K562 (cell line): ENCODE data around the gene RANBP3. TPM values are rescaled to one million over a fixed set of nuclear protein-coding genes. Genes with fewer than 3 reads are reported as not detected.
A peak's percentile ranks its signal among the peaks of the same experiment; 100 is the strongest.

Experiments used
- ATF3 ChIP-seq, 2 experiments: fragments of 450-650 bp in 1 of 2; sonication (generic) in 1 of 2; formaldehyde crosslinking in 1 of 2; IDR thresholded peaks in 1 of 2; conservative IDR thresholded peaks in 1 of 2; 2 replicates each; pipeline versions ENCODE4 v1.6.1 to v1.8.1; 2016 to 2023; ENCODE audit warnings: mild to moderate bottlenecking in 2 of 2, moderate library complexity in 2 of 2, inconsistent platforms in 1 of 2, missing genetic modification reagents in 1 of 2
- CBX3 ChIP-seq, 2 experiments: IDR thresholded peaks; 1 replicate in 1 of 2; 2 replicates in 1 of 2; pipeline ENCODE4 v1.6.1; 2012; ENCODE audit warnings: inconsistent platforms in 2 of 2, low read length in 2 of 2, borderline replicate concordance in 1 of 2, control low read depth in 1 of 2
- CEBPB ChIP-seq: fragments of 450-650 bp; IDR thresholded peaks from 2 replicates; pipeline ENCODE4 v1.6.1; 2016; ENCODE audit warnings: missing genetic modification characterization, missing compliant biosample characterization
- CREM ChIP-seq: IDR thresholded peaks from 2 replicates; pipeline ENCODE4 v1.6.1; 2014; ENCODE audit warnings: antibody characterized with exemption, low read depth
- CXXC5 ChIP-seq: fragments of 250-450 bp; sonication (Bioruptor Pico); IDR thresholded peaks from 2 replicates; pipeline ENCODE4 v1.8.0; 2022; ENCODE audit warnings: inconsistent platforms, mild to moderate bottlenecking, moderate library complexity
- MEIS2 ChIP-seq: fragments of 450-650 bp; IDR thresholded peaks from 2 replicates; pipeline ENCODE4 v1.6.1; 2014; ENCODE audit warnings: mild to moderate bottlenecking; ENCODE audit not compliant: partially characterized antibody
- PHF21A ChIP-seq: fragments of 450-650 bp; IDR thresholded peaks from 2 replicates; pipeline ENCODE4 v1.6.1; 2017; ENCODE audit warnings: low read depth, borderline replicate concordance
- RBFOX2 ChIP-seq: fragments of 200-400 bp; formaldehyde crosslinking; IDR thresholded peaks from 2 replicates; pipeline ENCODE4 v1.6.1; 2017; ENCODE audit warnings: low read depth, mild to moderate bottlenecking, low read length, moderate library complexity
- SMAD4 ChIP-seq: fragments of 250-450 bp; sonication (Bioruptor Pico); conservative IDR thresholded peaks from 2 replicates; pipeline ENCODE4 v1.8.0; 2021; ENCODE audit warnings: inconsistent platforms, mild to moderate bottlenecking, moderate library complexity
- SNRNP70 ChIP-seq: fragments of 200-400 bp; formaldehyde crosslinking; optimal IDR thresholded peaks from 2 replicates; pipeline ENCODE3; 2017; ENCODE audit warnings: low read depth, low read length
- YY1 ChIP-seq, 3 experiments: IDR thresholded peaks; 2 replicates each; pipeline ENCODE4 v1.6.1; 2011; ENCODE audit warnings: low read length in 2 of 3, mild to moderate bottlenecking in 2 of 3, moderate library complexity in 2 of 3, borderline replicate concordance in 1 of 3, control low read depth in 1 of 3, low read depth in 1 of 3; ENCODE audit not compliant: insufficient read depth in 3 of 3, insufficient replicate concordance in 2 of 3, control insufficient read depth in 1 of 3, insufficient read length in 1 of 3; ENCODE audit errors: extremely low read depth in 1 of 3
- ZBTB11 ChIP-seq, 3 experiments: fragments of 200-800 bp in 1 of 3; fragments of 250-450 bp in 1 of 3; fragments of 450-650 bp in 1 of 3; sonication (Bioruptor Pico) in 1 of 3; sonication (Bioruptor generic) in 1 of 3; formaldehyde crosslinking in 1 of 3; IDR thresholded peaks; 2 replicates each; pipeline versions ENCODE4 v1.6.1 to v1.8.0; 2016 to 2022; ENCODE audit warnings: mild to moderate bottlenecking in 2 of 3, missing genetic modification characterization in 2 of 3, missing compliant biosample characterization in 1 of 3, moderate library complexity in 1 of 3
- ZNF121 ChIP-seq: sonication (generic); formaldehyde crosslinking; conservative IDR thresholded peaks from 2 replicates; pipeline ENCODE4 v1.8.0; 2022; ENCODE audit warnings: missing genetic modification reagents
- ZNF134 ChIP-seq: fragments of 250-450 bp; sonication (Bioruptor Pico); conservative IDR thresholded peaks from 2 replicates; pipeline ENCODE4 v1.4.0; 2020
- ZNF175 ChIP-seq: fragments of 200-800 bp; sonication (Bioruptor generic); IDR thresholded peaks from 2 replicates; pipeline ENCODE4 v1.6.1; 2016; ENCODE audit warnings: low read depth, mild to moderate bottlenecking, missing genetic modification characterization, missing compliant biosample characterization
- ZNF311 ChIP-seq: fragments of 250-450 bp; sonication (Bioruptor Pico); IDR thresholded peaks from 2 replicates; pipeline ENCODE4 v1.4.0; 2020; ENCODE audit warnings: mild to moderate bottlenecking, moderate library complexity
- ZNF395 ChIP-seq: fragments of 200-800 bp; sonication (Bioruptor generic); IDR thresholded peaks from 2 replicates; pipeline ENCODE4 v1.6.1; 2017; ENCODE audit warnings: missing genetic modification characterization, missing compliant biosample characterization
- ZNF589 ChIP-seq: fragments of 200-800 bp; sonication (Bioruptor generic); IDR thresholded peaks from 2 replicates; pipeline ENCODE4 v1.6.1; 2016; ENCODE audit warnings: low read depth, missing genetic modification characterization, missing compliant biosample characterization
- polyA plus RNA-seq, 8 experiments: library from polyadenylated mRNA; depleted of rRNA in 4 of 8; stranded (reverse) in 5 of 8; unstranded in 3 of 8; fragments of >200 nt; fragmentation: Nextera tagmentation in 2 of 8; fragmentation: Illumina TruSeq in 1 of 8; extraction: Ambion mirVana in 2 of 8; extraction: Trizol in 1 of 8; gene quantifications; 2 replicates each; pipeline versions ENCODE4 v1.2.1 to v1.2.3, GENCODE V29; 2011 to 2014; ENCODE audit warnings: inconsistent platforms in 1 of 8, missing spikeins in 1 of 8
- total RNA-seq, 7 experiments: library from RNA; depleted of rRNA in 6 of 7; stranded (reverse); fragments of >200 nt in 6 of 7; fragmentation: Illumina TruSeq in 2 of 7; extraction: Trizol in 2 of 7; gene quantifications; 2 replicates each; pipeline versions ENCODE4 v1.2.1 to v1.2.3, GENCODE V29; 2011 to 2021; ENCODE audit warnings: low replicate concordance in 1 of 7

RANBP3 gene
- total and polyA plus RNA-seq, 9 of the 15 experiments (the other 6 are each of a cell fraction or from before 2014, with no cell fraction given) = 0.90 to 95.1 (median 63.2) TPM

- TF ChIP-seq RBFOX2 = peak; percentile 23; the same call in 1 of the 2 replicates
- peak; percentile 46; the same call in 1 of the 2 replicates for TF ChIP-seq ZNF589 (CRISPR knock-in tag)
- TF ChIP-seq PHF21A = no peak
- TF ChIP-seq SNRNP70 = no peak
- no peak for TF ChIP-seq ZNF121 (CRISPR knock-in tag)
- TF ChIP-seq CEBPB = peak; percentile 93
- TF ChIP-seq CREM = 0 out of 2 replicates have a peak, but pooled peaks have one; percentile 7
- peak; percentile 23; the same call in 1 of the 2 replicates for TF ChIP-seq ATF3 (IDR thresholded peaks at IDR 0.05)
- no peak for TF ChIP-seq ATF3 (CRISPR knock-in tag; conservative IDR thresholded peaks at IDR 0.05)
- TF ChIP-seq ZNF175 (CRISPR knock-in tag) = peak; percentile 36; the same call in 1 of the 2 replicates
- 0 out of 6 replicates have a peak, but pooled peaks of 1 of the 3 experiments have one; percentile 44 for TF ChIP-seq ZBTB11 (CRISPR knock-in tag; IDR thresholded peaks at IDR 0.05)
- TF ChIP-seq YY1 (IDR thresholded peaks at IDR 0.05; ENCODE audit: borderline replicate concordance in 1 of 3, control insufficient read depth in 1 of 3, extremely low read depth in 1 of 3, insufficient read depth in 3 of 3, insufficient read length in 1 of 3, insufficient replicate concordance in 2 of 3, low read depth in 1 of 3, low read length in 2 of 3) = peak in 1 of 3 experiments; percentile 33
- TF ChIP-seq ZNF134 = 0 out of 2 replicates have a peak, but pooled peaks have one; percentile 25
- TF ChIP-seq MEIS2 = peak; percentile 61
- TF ChIP-seq CBX3 (IDR thresholded peaks at IDR 0.05; ENCODE audit: borderline replicate concordance in 1 of 2, low read length in 2 of 2) = 0 out of 3 replicates have a peak, but pooled peaks of 1 of the 2 experiments have one; percentile 20
- peak; percentile 50 for TF ChIP-seq SMAD4 (CRISPR knock-in tag)
- TF ChIP-seq ZNF311 (CRISPR knock-in tag) = peak; percentile 62
- 0 out of 2 replicates have a peak, but pooled peaks have one; percentile 33 for TF ChIP-seq ZNF395
- peak; percentile 50 for TF ChIP-seq CXXC5
These were observed 5.5 kb upstream of the RANBP3 start (continued) for GRCh38 chr19:5983367-5983955.
